Measurements from ENCODE around the gene ZBTB22. TPM values are rescaled to one million over a fixed set of nuclear protein-coding genes. Genes with fewer than 3 reads are reported as not detected.
"Not testable (repeated sequence)": the region's sequence is repeated elsewhere in the genome, so short reads cannot be mapped to it uniquely, and the experiment has no call there.

The ZBTB22 gene
- total RNA-seq, 1 donor from 2014 or later: 8.2 TPM

DNA sequence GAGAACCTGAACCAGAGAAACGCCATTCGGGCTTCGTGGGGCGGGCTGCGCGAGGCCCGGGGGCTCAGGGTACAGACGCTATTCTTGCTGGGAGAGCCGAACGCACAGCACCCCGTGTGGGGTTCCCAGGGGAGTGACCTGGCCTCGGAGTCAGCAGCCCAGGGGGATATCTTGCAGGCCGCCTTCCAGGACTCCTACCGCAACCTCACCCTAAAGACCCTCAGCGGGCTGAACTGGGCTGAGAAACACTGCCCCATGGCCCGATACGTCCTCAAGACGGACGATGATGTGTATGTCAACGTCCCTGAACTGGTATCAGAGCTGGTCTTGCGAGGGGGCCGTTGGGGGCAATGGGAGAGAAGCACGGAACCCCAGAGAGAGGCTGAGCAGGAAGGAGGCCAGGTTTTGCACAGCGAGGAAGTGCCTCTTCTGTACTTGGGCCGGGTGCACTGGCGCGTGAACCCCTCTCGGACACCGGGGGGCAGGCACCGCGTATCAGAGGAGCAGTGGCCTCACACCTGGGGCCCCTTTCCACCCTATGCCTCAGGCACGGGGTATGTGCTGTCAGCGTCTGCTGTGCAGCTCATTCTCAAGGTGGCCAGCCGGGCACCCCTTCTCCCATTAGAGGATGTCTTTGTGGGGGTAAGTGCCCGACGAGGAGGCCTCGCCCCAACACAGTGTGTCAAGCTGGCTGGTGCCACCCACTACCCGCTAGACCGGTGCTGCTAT is 39.7 kb downstream of the ZBTB22 start:
- no peak for TF ChIP-seq CTCF (conservative IDR thresholded peaks at IDR 0.05; ENCODE audit: low read depth, low read length)
- DNase-seq (ENCODE audit: low read depth): no peak
- peak overlapping the region; percentile 42 for H3K4me3 ChIP-seq (ENCODE audit: low read depth, low read length)

GRCh38 chr6:33276864-33277662 is 40.5 kb downstream of the ZBTB22 start, which contains the start of gene B3GALT4:
Gene B3GALT4, plus strand, starts transcription at chr6:33277123. Its CDS starts 297 bp downstream, at chr6:33277420.
- TF ChIP-seq CTCF (conservative IDR thresholded peaks at IDR 0.05; ENCODE audit: low read depth, low read length): peak; percentile 26
- no peak for DNase-seq (ENCODE audit: low read depth)
- H3K4me3 ChIP-seq (ENCODE audit: low read depth, low read length): peak within 1 kb of the TSS; percentile 42

DNA sequence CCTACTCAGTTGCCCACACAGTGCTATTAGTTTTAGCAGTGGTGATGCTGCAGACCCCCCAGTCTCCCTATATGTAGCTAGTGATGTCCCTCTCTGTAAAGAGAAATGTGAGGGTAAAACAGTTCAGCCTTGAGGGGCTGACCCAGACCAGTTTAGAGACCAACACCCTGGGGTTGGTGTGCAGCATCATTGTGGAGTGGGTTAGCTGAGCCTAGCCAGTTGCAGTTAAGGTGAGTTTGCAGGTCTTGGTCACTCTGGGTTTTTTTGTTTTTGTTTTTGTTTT is 41.0 kb downstream of the ZBTB22 start:
- TF ChIP-seq CTCF (conservative IDR thresholded peaks at IDR 0.05; ENCODE audit: low read depth, low read length): no peak
- peak overlapping the region; percentile 42 for H3K4me3 ChIP-seq (ENCODE audit: low read depth, low read length)
- no peak for DNase-seq (ENCODE audit: low read depth)

- H3K4me3 ChIP-seq (ENCODE audit: low read depth, low read length): peak overlapping the region; percentile 42
- DNase-seq (ENCODE audit: low read depth): not testable (repeated sequence)
Observed at GRCh38 chr6:33275795-33276580, 41.6 kb downstream of the ZBTB22 start.

DNA sequence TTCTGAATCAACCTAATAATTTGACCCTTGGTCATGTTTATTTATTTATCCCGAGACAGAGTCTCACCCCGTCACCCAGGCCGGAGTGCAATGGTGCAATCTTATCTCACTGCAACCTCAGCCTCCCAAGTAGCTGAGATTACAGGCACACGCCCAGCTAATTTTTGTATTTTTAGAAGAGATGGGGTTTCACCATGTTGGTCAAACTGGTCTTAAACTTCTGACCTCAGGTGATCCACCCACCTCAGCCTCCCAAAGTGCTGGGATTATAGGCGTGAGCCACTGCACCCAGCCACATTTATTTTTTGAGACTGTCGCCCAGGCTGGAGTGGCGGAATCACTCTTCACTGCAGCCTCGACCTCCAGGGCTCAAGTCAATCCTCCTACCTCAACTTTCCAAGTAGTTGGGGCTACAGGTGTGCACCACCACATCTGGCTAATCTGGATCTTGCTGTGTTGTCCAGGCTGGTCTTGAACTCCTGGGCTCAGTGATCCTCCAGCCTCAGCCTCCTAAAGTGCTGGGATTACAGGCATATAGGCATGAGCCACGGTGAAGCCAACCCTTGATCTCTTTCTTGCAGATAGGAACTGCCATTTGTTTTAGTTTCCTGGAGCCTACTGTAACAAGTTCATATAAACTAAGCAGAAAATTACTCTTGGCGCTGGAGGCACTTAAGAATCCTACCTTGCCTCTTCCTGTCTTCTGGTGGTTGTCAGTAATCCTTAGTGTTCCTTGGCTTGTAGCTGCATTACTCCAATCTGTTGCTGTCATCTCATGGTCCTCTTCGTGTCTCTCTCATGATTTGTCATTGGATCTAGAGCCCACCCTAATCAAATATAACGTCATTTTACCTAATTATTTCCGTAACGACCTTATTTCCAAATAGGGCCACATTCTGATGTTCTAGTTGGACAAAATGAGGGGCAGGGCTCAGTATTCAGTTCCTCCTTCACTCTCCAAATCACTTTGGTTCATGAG is 43.3 kb downstream of the ZBTB22 start:
- H3K4me3 ChIP-seq (ENCODE audit: low read depth, low read length): peak overlapping the region; percentile 95
- no peak for DNase-seq (ENCODE audit: low read depth)
- no peak for TF ChIP-seq CTCF (conservative IDR thresholded peaks at IDR 0.05; ENCODE audit: low read depth, low read length)

DNA sequence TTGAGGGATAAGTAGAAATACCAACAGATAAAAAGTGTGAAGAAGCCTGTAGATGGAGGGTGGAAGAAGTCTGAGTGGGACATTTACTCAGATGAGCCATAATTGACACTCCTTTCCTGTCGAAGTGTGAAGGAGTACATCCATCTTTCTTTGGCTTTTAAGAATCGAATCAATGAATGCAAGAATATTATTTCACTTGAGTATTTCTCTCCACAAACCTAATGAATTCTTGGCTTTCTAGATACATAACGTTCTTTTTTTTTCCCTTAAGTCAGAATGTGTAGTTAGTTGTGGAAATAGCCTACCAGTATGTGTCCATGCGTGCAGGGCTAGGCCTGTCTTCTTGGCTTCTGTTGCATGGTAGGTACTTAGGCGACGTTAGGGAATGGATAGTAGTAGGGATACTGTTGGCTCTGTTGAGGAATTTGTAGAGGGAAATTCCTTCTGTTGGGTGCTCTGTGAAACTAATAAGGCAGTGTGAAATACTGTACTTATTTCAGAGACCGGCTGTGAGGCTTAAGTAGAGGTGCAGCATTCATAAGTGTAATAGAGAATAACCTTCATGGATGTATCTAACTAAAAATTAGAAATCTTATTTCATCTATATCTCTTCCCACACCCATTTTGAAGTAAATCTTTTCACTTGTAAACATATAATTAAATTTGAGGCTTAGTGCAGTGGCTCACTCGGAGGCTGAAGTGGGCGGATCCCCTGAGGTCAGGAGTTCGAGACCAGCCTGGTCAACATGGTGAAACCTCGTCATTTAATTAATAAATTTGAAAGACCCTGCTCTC is 44.2 kb downstream of the ZBTB22 start:
- TF ChIP-seq CTCF (conservative IDR thresholded peaks at IDR 0.05; ENCODE audit: low read depth, low read length): no peak
- peak overlapping the region; percentile 95 for H3K4me3 ChIP-seq (ENCODE audit: low read depth, low read length)
- DNase-seq (ENCODE audit: low read depth): no peak
